Transverse colon (tissue), 4 donors: ENCODE measurements around the gene SHISAL2A. TPM values are rescaled to one million over a fixed set of nuclear protein-coding genes. Genes with fewer than 3 reads are reported as not detected.
"Not testable (repeated sequence)": the region's sequence is repeated elsewhere in the genome, so short reads cannot be mapped to it uniquely, and the experiment has no call there.

Experiments used
- DNase-seq: peaks from one replicate; pipeline ENCODE4 v3.0.0-alpha.2; 2019
- H3K27ac ChIP-seq, 4 donors: fragments of 200-600 bp; sonication (generic); 2 replicates each; pipeline ENCODE4 v1.5.1; 2016 to 2018; ENCODE audit warnings: inconsistent platforms in 4 of 4
- H3K27me3 ChIP-seq: fragments of 200-600 bp; sonication (generic); 2 replicates; pipeline ENCODE4 v1.5.1; 2017; ENCODE audit warnings: inconsistent platforms
- H3K36me3 ChIP-seq, 4 donors: fragments of 200-600 bp; sonication (generic); 2 replicates each; pipeline ENCODE4 v1.5.1; 2017 to 2019; ENCODE audit warnings: inconsistent platforms in 4 of 4
- H3K4me1 ChIP-seq, 4 donors: fragments of 200-600 bp; sonication (generic); 2 replicates each; pipeline ENCODE4 v1.5.1; 2017 to 2020; ENCODE audit warnings: inconsistent platforms in 4 of 4
- H3K4me3 ChIP-seq, 4 donors: fragments of 200-600 bp; sonication (generic); 1 replicate in 1 of 4; 2 replicates in 3 of 4; pipeline versions ENCODE4 v1.5.1 to v1.6.1; 2017 to 2019; ENCODE audit warnings: inconsistent platforms in 4 of 4
- H3K9me3 ChIP-seq, 2 donors: fragments of 200-600 bp; sonication (generic); 2 replicates each; pipeline ENCODE4 v1.5.1; 2017 to 2019; ENCODE audit warnings: inconsistent platforms in 2 of 2
- CTCF ChIP-seq, 5 experiments: fragments of 200-600 bp in 3 of 5; fragments of 450-650 bp in 2 of 5; sonication (generic) in 3 of 5; IDR thresholded peaks; 1 replicate in 2 of 5; 2 replicates in 3 of 5; pipeline ENCODE4 v1.5.1; 2016 to 2017; ENCODE audit warnings: antibody characterized with exemption in 5 of 5, inconsistent platforms in 3 of 5, mild to moderate bottlenecking in 2 of 5, moderate library complexity in 1 of 5
- EP300 ChIP-seq: sonication (generic); formaldehyde crosslinking; IDR thresholded peaks from one replicate; pipeline ENCODE4 v1.6.1; 2017; ENCODE audit warnings: antibody characterized with exemption, low read depth
- POLR2A ChIP-seq: fragments of 450-650 bp; IDR thresholded peaks from one replicate; pipeline ENCODE4 v1.6.1; 2016; ENCODE audit warnings: antibody characterized with exemption, mild to moderate bottlenecking, moderate library complexity
- POLR2AphosphoS5 ChIP-seq, 3 donors: sonication (generic); formaldehyde crosslinking; IDR thresholded peaks; one replicate each; pipeline ENCODE4 v1.6.1; 2016; ENCODE audit warnings: antibody characterized with exemption in 3 of 3
- WGBS, 2 donors: methylation state at CpG; one replicate each; pipeline ENCODE4 v1.1.5; 2018; ENCODE audit warnings: low coverage in 1 of 2; 5-methylcytosine and 5-hydroxymethylcytosine counted together
- in situ Hi-C, 4 donors: fragments of 200-750 bp; cut with MboI; loops; one replicate each; pipeline versions ENCODE4 v1.15.0 to v1.15.1; 2017; ENCODE audit warnings: low sequenced_read_pairs in 3 of 4, low pct_ligation_motif_present in 1 of 4, low pct_unique_long_range_greater_than_20kb in 1 of 4
- intact Hi-C: fragments of 100-400 bp; cut with DNase I; formaldehyde crosslinking; loops from one replicate; pipeline ENCODE4 v1.15.1; 2023; ENCODE audit warnings: low total_unique reads
- total RNA-seq, 4 donors: library from RNA; depleted of rRNA; stranded (reverse); fragments of >200 nt; gene quantifications; one replicate each; pipeline ENCODE4 v1.1.0, GENCODE V29; 2016

SHISAL2A gene
- total RNA-seq, 4 donors from 2014 or later = 3.2 to 8.2 TPM; not detected in 2

GRCh38 chr1:52686830-52687229 lies 53.9 kb downstream of the SHISAL2A start:
- TF ChIP-seq CTCF (IDR thresholded peaks at IDR 0.05) (no peak), EP300 (no peak), POLR2A (no peak), POLR2AphosphoS5 (IDR thresholded peaks at IDR 0.05) (no peak)
- Histone ChIP-seq H3K27ac (no peak overlapping the region), H3K9me3 (no peaks in the 10 kb centered on the region), H3K27me3 (no peaks in the 10 kb centered on the region), H3K36me3 (peaks cover 0 to 16% (median 4%) of the 10 kb centered on the region in 4 donors), H3K4me3 (no peak overlapping the region), H3K4me1 (no peaks in the 10 kb centered on the region)
- in situ Hi-C loops = loop anchor here (25.0 kb wide), 3 partner anchors 250 to 550 kb away; partner anchors contain the start of genes ZFYVE9 (in 4 of the 4), ORC1 (in 2 of the 4) and PRPF38A (in 2 of the 4)
- DNase-seq = no peak
- intact Hi-C loops = no loop called here
- 94 to 100% methylated on average over 2 to 5 of the region's 5 CpGs for WGBS, 2 donors

GRCh38 chr1:52691821-52692220 lies 58.9 kb downstream of the SHISAL2A start:
- Histone ChIP-seq H3K4me3 (no peak overlapping the region), H3K9me3 (no peaks in the 10 kb centered on the region), H3K4me1 (peaks cover 0 to 2% (median under 1%) of the 10 kb centered on the region in 4 donors), H3K27me3 (no peaks in the 10 kb centered on the region), H3K36me3 (peaks cover 0 to 12% (median 4%) of the 10 kb centered on the region in 4 donors), H3K27ac (no peak overlapping the region)
- in situ Hi-C loops = loop anchor here (25.0 kb wide), 3 partner anchors 255 to 555 kb away; partner anchors contain the start of genes ZFYVE9 (in 4 of the 4), ORC1 (in 2 of the 4) and PRPF38A (in 2 of the 4)
- TF ChIP-seq EP300 = no peak
- TF ChIP-seq POLR2A = no peak
- no peak for TF ChIP-seq CTCF (IDR thresholded peaks at IDR 0.05)
- no peak for TF ChIP-seq POLR2AphosphoS5 (IDR thresholded peaks at IDR 0.05)
- WGBS, 2 donors = 95% methylated on average over 3 of the region's 3 CpGs; no CpG with 5 or more reads in 1 of the 2 donors
- intact Hi-C loops = no loop called here
- no peak for DNase-seq

GRCh38 chr1:52692697-52693096 lies 59.7 kb downstream of the SHISAL2A start:
- H3K36me3 ChIP-seq = peaks cover 0 to 7% (median 2%) of the 10 kb centered on the region in 4 donors
- in situ Hi-C loops = loop anchor here (25.0 kb wide), 3 partner anchors 255 to 555 kb away; partner anchors contain the start of genes ZFYVE9 (in 4 of the 4), ORC1 (in 2 of the 4) and PRPF38A (in 2 of the 4)

GRCh38 chr1:52693351-52693750 lies 60.4 kb downstream of the SHISAL2A start:
- 96 to 97% methylated on average over 10 of the region's 10 CpGs for WGBS, 2 donors
- H3K4me3 ChIP-seq, H3K36me3 ChIP-seq, H3K9me3 ChIP-seq, intact Hi-C loops, H3K27ac ChIP-seq, DNase-seq, H3K27me3 ChIP-seq: not testable (repeated sequence)
- peaks cover 0 to 12% (median 10%) of the 10 kb centered on the region in 4 donors for H3K4me1 ChIP-seq
- in situ Hi-C loops = loop anchor here (25.0 kb wide), 3 partner anchors 256 to 556 kb away; partner anchors contain the start of genes ZFYVE9 (in 4 of the 4), ORC1 (in 2 of the 4) and PRPF38A (in 2 of the 4)

More at GRCh38 chr1:52692697-52693096, 59.7 kb downstream of the SHISAL2A start:
- intact Hi-C loops = no loop called here
- Histone ChIP-seq H3K4me1 (peaks cover 0 to 11% (median 8%) of the 10 kb centered on the region in 4 donors), H3K27ac (no peak overlapping the region), H3K9me3 (no peaks in the 10 kb centered on the region), H3K4me3 (no peak overlapping the region), H3K27me3 (no peaks in the 10 kb centered on the region)
- TF ChIP-seq POLR2AphosphoS5 (IDR thresholded peaks at IDR 0.05) (no peak), EP300 (no peak), CTCF (IDR thresholded peaks at IDR 0.05) (no peak), POLR2A (no peak)
- 93% methylated on average over 4 of the region's 4 CpGs; no CpG with 5 or more reads in 1 of the 2 donors for WGBS, 2 donors
- DNase-seq = no peak
